ENCODE measurements around the gene ZNF853.

GRCh38 chr7:6600093-6600492, 15.3 kb upstream of the ZNF853 start:
- TF ChIP-seq CTCF (IDR thresholded peaks at IDR 0.05 in 8 of 11, conservative IDR thresholded peaks at IDR 0.05 in 3 of 11) (no peak), POLR2A (IDR thresholded peaks at IDR 0.05) (no peak), POLR2AphosphoS5 (IDR thresholded peaks at IDR 0.05) (peak in 1 of 3 donors; percentile 65)

All from spleen (tissue), 7 donors.